ENCODE data around the gene TP53RK.

DNA sequence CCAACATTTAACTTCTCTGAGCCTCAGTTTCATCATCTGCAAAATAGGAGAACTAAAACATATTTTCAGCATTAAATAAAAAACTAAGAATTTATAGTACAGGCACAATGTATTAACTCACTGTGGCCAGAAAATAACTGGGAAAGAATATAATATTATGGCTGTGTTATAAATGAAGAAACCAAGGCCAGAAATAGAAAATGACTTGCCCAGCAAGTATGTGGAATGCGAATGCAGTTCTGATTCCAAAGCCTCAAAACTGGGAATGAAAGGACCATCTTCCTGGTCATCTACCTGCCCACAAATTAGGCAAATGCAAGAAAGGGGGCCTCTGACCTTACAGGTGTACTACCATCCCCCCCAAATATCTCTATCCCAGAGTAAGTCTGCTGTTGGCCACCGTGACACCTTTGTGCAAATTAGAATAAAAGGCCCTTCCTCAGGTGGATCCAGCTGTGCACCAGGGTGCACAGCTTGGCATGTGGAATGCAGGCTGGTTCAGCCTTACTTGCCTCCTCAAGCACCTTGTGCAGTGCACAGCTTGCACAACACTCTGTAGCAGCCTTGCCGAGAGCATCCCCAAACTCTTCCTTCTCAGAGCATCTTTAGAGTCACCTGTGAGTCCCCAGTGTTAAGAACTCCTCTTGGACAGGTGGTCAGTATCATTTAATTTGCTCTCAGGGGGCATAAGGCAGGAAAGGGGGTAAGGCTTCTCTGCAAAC is 42.4 kb downstream of the TP53RK start:
- TF ChIP-seq, protein P1, sequence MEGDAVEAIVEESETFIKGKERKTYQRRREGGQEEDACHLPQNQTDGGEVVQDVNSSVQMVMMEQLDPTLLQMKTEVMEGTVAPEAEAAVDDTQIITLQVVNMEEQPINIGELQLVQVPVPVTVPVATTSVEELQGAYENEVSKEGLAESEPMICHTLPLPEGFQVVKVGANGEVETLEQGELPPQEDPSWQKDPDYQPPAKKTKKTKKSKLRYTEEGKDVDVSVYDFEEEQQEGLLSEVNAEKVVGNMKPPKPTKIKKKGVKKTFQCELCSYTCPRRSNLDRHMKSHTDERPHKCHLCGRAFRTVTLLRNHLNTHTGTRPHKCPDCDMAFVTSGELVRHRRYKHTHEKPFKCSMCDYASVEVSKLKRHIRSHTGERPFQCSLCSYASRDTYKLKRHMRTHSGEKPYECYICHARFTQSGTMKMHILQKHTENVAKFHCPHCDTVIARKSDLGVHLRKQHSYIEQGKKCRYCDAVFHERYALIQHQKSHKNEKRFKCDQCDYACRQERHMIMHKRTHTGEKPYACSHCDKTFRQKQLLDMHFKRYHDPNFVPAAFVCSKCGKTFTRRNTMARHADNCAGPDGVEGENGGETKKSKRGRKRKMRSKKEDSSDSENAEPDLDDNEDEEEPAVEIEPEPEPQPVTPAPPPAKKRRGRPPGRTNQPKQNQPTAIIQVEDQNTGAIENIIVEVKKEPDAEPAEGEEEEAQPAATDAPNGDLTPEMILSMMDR (IDR thresholded peaks at IDR 0.05; ENCODE audit: poor library complexity, severe bottlenecking) = no peak
- TF ChIP-seq EP300 (conservative IDR thresholded peaks at IDR 0.05; ENCODE audit: poor library complexity, severe bottlenecking) (no peak), EZH2 (IDR thresholded peaks at IDR 0.05; ENCODE audit: borderline replicate concordance, insufficient read depth, low read length, poor library complexity, severe bottlenecking) (no peak), SMC3 (conservative IDR thresholded peaks at IDR 0.05; ENCODE audit: poor library complexity) (no peak)
